Lung (tissue), 12 donors: ENCODE measurements around the gene FOXP2. TPM values are rescaled to one million over a fixed set of nuclear protein-coding genes. Genes with fewer than 3 reads are reported as not detected.
"Not testable (repeated sequence)": the region's sequence is repeated elsewhere in the genome, so short reads cannot be mapped to it uniquely, and the experiment has no call there.

Experiments used
- ATAC-seq: fragments of 200-7000 bp; cut with Tn5 transposase; one replicate; pipeline ENCODE4 v1.9.1; 2020; ENCODE audit warnings: moderate number of reproducible peaks; ENCODE audit not compliant: insufficient read depth, low FRiP score
- DNase-seq, 3 donors: peaks; one replicate each; pipeline ENCODE4 v3.0.0-alpha.2; 2013 to 2017
- H3K27ac ChIP-seq, 2 donors: one replicate each; pipeline ENCODE4 v1.5.1; 2013; ENCODE audit warnings: mild to moderate bottlenecking in 2 of 2, moderate library complexity in 2 of 2, control low read depth in 1 of 2, inconsistent platforms in 1 of 2, low read depth in 1 of 2, low read length in 1 of 2
- H3K27me3 ChIP-seq, 3 donors: one replicate each; pipeline ENCODE4 v1.5.1; 2013; ENCODE audit warnings: low read length in 2 of 3; ENCODE audit not compliant: control insufficient read depth in 3 of 3, insufficient read depth in 3 of 3
- H3K36me3 ChIP-seq, 4 donors: one replicate each; pipeline ENCODE4 v1.5.1; 2013; ENCODE audit warnings: low read length in 4 of 4, mild to moderate bottlenecking in 1 of 4, moderate library complexity in 1 of 4; ENCODE audit not compliant: control insufficient read depth in 4 of 4, insufficient read depth in 4 of 4
- H3K4me1 ChIP-seq, 5 donors: one replicate each; pipeline ENCODE4 v1.5.1; 2013; ENCODE audit warnings: low read length in 5 of 5, mild to moderate bottlenecking in 2 of 5, moderate library complexity in 1 of 5; ENCODE audit not compliant: control insufficient read depth in 5 of 5, insufficient read depth in 5 of 5
- H3K4me3 ChIP-seq: one replicate; pipeline ENCODE4 v1.5.1; 2013; ENCODE audit warnings: mild to moderate bottlenecking, control low read depth, moderate library complexity
- H3K9ac ChIP-seq, 2 donors: one replicate each; pipeline ENCODE4 v1.5.1; 2013; ENCODE audit warnings: low read length in 2 of 2, control low read depth in 1 of 2; ENCODE audit not compliant: insufficient read depth in 1 of 2
- H3K9me3 ChIP-seq, 4 donors: one replicate each; pipeline ENCODE4 v1.5.1; 2013; ENCODE audit warnings: low read length in 3 of 4, mild to moderate bottlenecking in 1 of 4, moderate library complexity in 1 of 4; ENCODE audit not compliant: control insufficient read depth in 4 of 4, insufficient read depth in 3 of 4
- CTCF ChIP-seq: IDR thresholded peaks from 2 replicates; pipeline ENCODE4 v1.5.1; 2012; ENCODE audit warnings: mild to moderate bottlenecking; ENCODE audit errors: control extremely low read depth, extremely low read depth
- WGBS, 2 donors: extraction: QIAGEN DNeasy Blood & Tissue Kit; methylation state at CpG; one replicate each; pipeline ENCODE4 v1.1.7; 2013; 5-methylcytosine and 5-hydroxymethylcytosine counted together
- polyA plus RNA-seq, 2 donors: library from polyadenylated mRNA; stranded (reverse); fragments of 200-250 nt; gene quantifications; one replicate each; pipeline ENCODE4 v1.2.1, GENCODE V29; 2013
- total RNA-seq, 2 donors: library from RNA; depleted of rRNA in 1 of 2; stranded (reverse); fragments of >200 nt in 1 of 2; gene quantifications; one replicate each; pipeline ENCODE4 v1.2.1, GENCODE V29; 2014 to 2021
- donor health status: control.
- donor health status: control.
- donor health status: Bipolar disorder and iron deficiency.
- donor health status: healthy.
- donor health status: DM: yes; HTN: yes; CAD: no.

The FOXP2 gene
- total and polyA plus RNA-seq, 4 donors, result 0.93 to 49.3 (median 5.0) TPM

GRCh38 chr7:114606100-114606499, 191.5 kb downstream of the FOXP2 start:
- WGBS, 2 donors, result 86 to 95% methylated on average over 2 of the region's 2 CpGs
- peaks cover 0 to 7% (median 0%) of the 10 kb centered on the region in 5 donors for H3K4me1 ChIP-seq
- no peak overlapping the region for H3K4me3 ChIP-seq
- no peak for ATAC-seq
- no peak overlapping the region for H3K27ac ChIP-seq
- H3K9ac ChIP-seq, result no peak overlapping the region
- no peak for TF ChIP-seq CTCF
- no peaks in the 10 kb centered on the region for H3K27me3 ChIP-seq
- DNase-seq, result no peak
- H3K9me3 ChIP-seq, result no peaks in the 10 kb centered on the region
- H3K36me3 ChIP-seq, result no peaks in the 10 kb centered on the region

- ATAC-seq, result not testable (repeated sequence)
Observed at GRCh38 chr7:114608822-114609221, 194.2 kb downstream of the FOXP2 start.

GRCh38 chr7:114620208-114620607, 205.6 kb downstream of the FOXP2 start:
- no peak overlapping the region for H3K4me3 ChIP-seq
- peaks cover 0 to 3% (median 0%) of the 10 kb centered on the region in 5 donors for H3K4me1 ChIP-seq
- no peak overlapping the region for H3K9ac ChIP-seq
- no peaks in the 10 kb centered on the region for H3K27me3 ChIP-seq
- H3K36me3 ChIP-seq, result no peaks in the 10 kb centered on the region
- H3K9me3 ChIP-seq, result no peaks in the 10 kb centered on the region
- no peak for DNase-seq
- no peak for TF ChIP-seq CTCF
- ATAC-seq, result no peak
- 83 to 90% methylated on average over 3 of the region's 3 CpGs for WGBS, 2 donors
- no peak overlapping the region for H3K27ac ChIP-seq

More at GRCh38 chr7:114608822-114609221, 194.2 kb downstream of the FOXP2 start:
- H3K4me1 ChIP-seq, H3K9ac ChIP-seq, DNase-seq, H3K4me3 ChIP-seq, H3K36me3 ChIP-seq, H3K27me3 ChIP-seq, H3K27ac ChIP-seq, H3K9me3 ChIP-seq: not testable (repeated sequence)
- 93 to 96% methylated on average over 11 of the region's 11 CpGs for WGBS, 2 donors

GRCh38 chr7:114622221-114622620, 207.6 kb downstream of the FOXP2 start:
- no peak for DNase-seq
- Histone ChIP-seq H3K4me1 (peaks cover 0 to 7% (median 0%) of the 10 kb centered on the region in 5 donors), H3K9ac (no peak overlapping the region), H3K27me3 (no peaks in the 10 kb centered on the region), H3K4me3 (no peak overlapping the region), H3K27ac (no peak overlapping the region), H3K9me3 (no peaks in the 10 kb centered on the region), H3K36me3 (no peaks in the 10 kb centered on the region)
- no peak for ATAC-seq
- no peak for TF ChIP-seq CTCF
- WGBS, 2 donors, result 91 to 92% methylated on average over 1 of the region's 1 CpG
